Measurements from ENCODE around the gene CBL. TPM values are rescaled to one million over a fixed set of nuclear protein-coding genes. Genes with fewer than 3 reads are reported as not detected.

CBL gene
- total RNA-seq, 1 experiment from 2014 or later: 52.7 TPM

GRCh38 chr11:119282495-119282894 lies 76.4 kb downstream of the CBL start:
- Mint-ChIP-seq H3K36me3 (ENCODE audit: insufficient read depth, unreplicated experiment) (peaks cover 42% of the 10 kb centered on the region), H3K4me3 (ENCODE audit: unreplicated experiment) (no peak overlapping the region)
- POLR2A ChIA-PET: interaction anchor here (0.6 to 1.0 kb wide), 2 partner anchors 76 to 203 kb away, joined by 3 read pairs; partner anchors contain the start of gene CBL

GRCh38 chr11:119284344-119285157 lies 78.4 kb downstream of the CBL start:
- H3K4me3 Mint-ChIP-seq (ENCODE audit: unreplicated experiment): no peak overlapping the region
- H3K27me3 ChIP-seq (replicated peaks; ENCODE audit: control insufficient read depth, insufficient read depth, low read length): no peaks in the 10 kb centered on the region
- peaks cover 44% of the 10 kb centered on the region for H3K36me3 Mint-ChIP-seq (ENCODE audit: insufficient read depth, unreplicated experiment)
- DNase-seq: peak in 1 of 2 experiments; percentile 63
- H3K9me3 ChIP-seq: no peaks in the 10 kb centered on the region
- H3K27ac Mint-ChIP-seq (ENCODE audit: unreplicated experiment): no peak overlapping the region
- H3K4me1 ChIP-seq: no peaks in the 10 kb centered on the region
- no peaks in the 10 kb centered on the region for H3K27me3 Mint-ChIP-seq (ENCODE audit: insufficient read depth, unreplicated experiment)
- peak; percentile 71 to 74 for TF ChIP-seq CTCF (IDR thresholded peaks at IDR 0.05; ENCODE audit: insufficient read depth in 1 of 2, low read depth in 1 of 2, low read length in 1 of 2, severe bottlenecking in 1 of 2, unreplicated experiment in 1 of 2)
- BruUV-seq (replicated peaks): no TSS peak
- peaks cover 4% of the 10 kb centered on the region for H3K36me3 ChIP-seq (ENCODE audit: control insufficient read depth, insufficient read depth, low read length)
- no peak overlapping the region for H3K4me3 ChIP-seq (ENCODE audit: low read depth, low read length)
- H3K9me3 Mint-ChIP-seq (ENCODE audit: unreplicated experiment): no peaks in the 10 kb centered on the region
- ChIA-PET POLR2A (interaction anchor here (0.6 to 1.0 kb wide), 2 partner anchors 74 to 190 kb away, joined by 4 to 7 read pairs; no protein-coding TSS in a partner anchor), CTCF (interaction anchor here (0.6 to 2.7 kb wide), 11 partner anchors 21 to 182 kb away, joined by 3 to 25 read pairs (median 4); partner anchors contain the start of genes CBL, DPAGT1 and HINFP)
- no peaks in the 10 kb centered on the region for H3K4me1 Mint-ChIP-seq (ENCODE audit: low read depth, unreplicated experiment)
- intact Hi-C loops (cut with micrococcal nuclease; ENCODE audit: unreplicated experiment): loop anchor here (1.0 to 5.0 kb wide), 3 partner anchors 78 to 137 kb away; partner anchors contain the start of genes ABCG4 and CBL

More at GRCh38 chr11:119282495-119282894, 76.4 kb downstream of the CBL start:
- Histone ChIP-seq H3K36me3 (ENCODE audit: control insufficient read depth, insufficient read depth, low read length) (peaks cover 6% of the 10 kb centered on the region), H3K4me1 (no peaks in the 10 kb centered on the region), H3K27me3 (replicated peaks; ENCODE audit: control insufficient read depth, insufficient read depth, low read length) (no peaks in the 10 kb centered on the region), H3K9me3 (no peaks in the 10 kb centered on the region), H3K4me3 (ENCODE audit: low read depth, low read length) (no peak overlapping the region)
- CTCF ChIA-PET: interaction anchor here (2.7 kb wide), 1 partner anchor 76 kb away, joined by 25 read pairs; the partner anchor contains the start of gene CBL
- TF ChIP-seq CTCF (IDR thresholded peaks at IDR 0.05; ENCODE audit: insufficient read depth in 1 of 2, low read depth in 1 of 2, low read length in 1 of 2, severe bottlenecking in 1 of 2, unreplicated experiment in 1 of 2): no peak
- no TSS peak for BruUV-seq (replicated peaks)
- Mint-ChIP-seq H3K27ac (ENCODE audit: unreplicated experiment) (no peak overlapping the region), H3K9me3 (ENCODE audit: unreplicated experiment) (no peaks in the 10 kb centered on the region), H3K27me3 (ENCODE audit: insufficient read depth, unreplicated experiment) (no peaks in the 10 kb centered on the region), H3K4me1 (ENCODE audit: low read depth, unreplicated experiment) (no peaks in the 10 kb centered on the region)
- intact Hi-C loops (cut with micrococcal nuclease; ENCODE audit: unreplicated experiment): loop anchor here (5.0 kb wide), 1 partner anchor 135 kb away; the partner anchor contains the start of gene ABCG4
- no peak for DNase-seq

- intact Hi-C loops (cut with micrococcal nuclease; ENCODE audit: unreplicated experiment): no loop called here
These were observed 79.3 kb downstream of the CBL start for GRCh38 chr11:119285431-119285830.

More at GRCh38 chr11:119285431-119285830, 79.3 kb downstream of the CBL start:
- H3K36me3 ChIP-seq (ENCODE audit: control insufficient read depth, insufficient read depth, low read length): peaks cover 4% of the 10 kb centered on the region
- BruUV-seq (replicated peaks): no TSS peak
- no peak overlapping the region for H3K4me3 ChIP-seq (ENCODE audit: low read depth, low read length)
- no peaks in the 10 kb centered on the region for H3K4me1 Mint-ChIP-seq (ENCODE audit: low read depth, unreplicated experiment)
- no peak overlapping the region for H3K27ac Mint-ChIP-seq (ENCODE audit: unreplicated experiment)
- peaks cover 3% of the 10 kb centered on the region; the same call in 1 of the 2 replicates for H3K9me3 ChIP-seq
- no peaks in the 10 kb centered on the region for H3K9me3 Mint-ChIP-seq (ENCODE audit: unreplicated experiment)
- no peak overlapping the region for H3K4me3 Mint-ChIP-seq (ENCODE audit: unreplicated experiment)
- POLR2A ChIA-PET: no interaction called here
- DNase-seq: no peak
- CTCF ChIA-PET: interaction anchor here (1.3 kb wide), 1 partner anchor 55 kb away, joined by 4 read pairs; no protein-coding TSS in a partner anchor
- no peaks in the 10 kb centered on the region for H3K27me3 ChIP-seq (replicated peaks; ENCODE audit: control insufficient read depth, insufficient read depth, low read length)
- H3K4me1 ChIP-seq: no peaks in the 10 kb centered on the region
- H3K27me3 Mint-ChIP-seq (ENCODE audit: insufficient read depth, unreplicated experiment): no peaks in the 10 kb centered on the region
- H3K36me3 Mint-ChIP-seq (ENCODE audit: insufficient read depth, unreplicated experiment): peaks cover 38% of the 10 kb centered on the region
- TF ChIP-seq CTCF (IDR thresholded peaks at IDR 0.05; ENCODE audit: insufficient read depth in 1 of 2, low read depth in 1 of 2, low read length in 1 of 2, severe bottlenecking in 1 of 2, unreplicated experiment in 1 of 2): no peak
